ENCODE measurements around the gene TMEM101. TPM values are rescaled to one million over a fixed set of nuclear protein-coding genes. Genes with fewer than 3 reads are reported as not detected.
"Not testable (repeated sequence)": the region's sequence is repeated elsewhere in the genome, so short reads cannot be mapped to it uniquely, and the experiment has no call there.

Gene TMEM101
- total RNA-seq, 1 donor from 2014 or later, result 23.6 TPM

GRCh38 chr17:43966276-43966675 lies 48.5 kb downstream of the TMEM101 start:
- Mint-ChIP-seq H3K27me3 (ENCODE audit: unreplicated experiment) (peaks cover 62% of the 10 kb centered on the region), H3K4me1 (ENCODE audit: unreplicated experiment) (no peaks in the 10 kb centered on the region), H3K9me3 (ENCODE audit: unreplicated experiment) (no peaks in the 10 kb centered on the region), H3K36me3 (ENCODE audit: unreplicated experiment) (no peaks in the 10 kb centered on the region), H3K27ac (ENCODE audit: unreplicated experiment) (no peak overlapping the region), H3K4me3 (ENCODE audit: unreplicated experiment) (no peak overlapping the region)
- TF ChIP-seq CTCF (IDR thresholded peaks at IDR 0.05), result no peak
- DNase-seq (ENCODE audit: extremely low spot score, unreplicated experiment), result no peak

- Mint-ChIP-seq H3K27me3 (ENCODE audit: unreplicated experiment) (peaks cover 51% of the 10 kb centered on the region), H3K9me3 (ENCODE audit: unreplicated experiment) (no peaks in the 10 kb centered on the region), H3K27ac (ENCODE audit: unreplicated experiment) (no peak overlapping the region), H3K4me3 (ENCODE audit: unreplicated experiment) (no peak overlapping the region), H3K4me1 (ENCODE audit: unreplicated experiment) (no peaks in the 10 kb centered on the region), H3K36me3 (ENCODE audit: unreplicated experiment) (no peaks in the 10 kb centered on the region)
- no peak for DNase-seq (ENCODE audit: extremely low spot score, unreplicated experiment)
- TF ChIP-seq CTCF (IDR thresholded peaks at IDR 0.05), result no peak
Measured at GRCh38 chr17:43962479-43962878, 52.3 kb downstream of the TMEM101 start.

- Mint-ChIP-seq H3K9me3 (ENCODE audit: unreplicated experiment) (no peaks in the 10 kb centered on the region), H3K36me3 (ENCODE audit: unreplicated experiment) (no peaks in the 10 kb centered on the region), H3K4me3 (ENCODE audit: unreplicated experiment) (no peak overlapping the region), H3K4me1 (ENCODE audit: unreplicated experiment) (no peaks in the 10 kb centered on the region), H3K27ac (ENCODE audit: unreplicated experiment) (no peak overlapping the region), H3K27me3 (ENCODE audit: unreplicated experiment) (peaks cover 46% of the 10 kb centered on the region)
- no peak for DNase-seq (ENCODE audit: extremely low spot score, unreplicated experiment)
- TF ChIP-seq CTCF (IDR thresholded peaks at IDR 0.05), result no peak
Measured at GRCh38 chr17:43961954-43962353, 52.8 kb downstream of the TMEM101 start.

- H3K4me3 Mint-ChIP-seq (ENCODE audit: unreplicated experiment); H3K9me3 Mint-ChIP-seq (ENCODE audit: unreplicated experiment); H3K27ac Mint-ChIP-seq (ENCODE audit: unreplicated experiment); H3K36me3 Mint-ChIP-seq (ENCODE audit: unreplicated experiment); DNase-seq (ENCODE audit: extremely low spot score, unreplicated experiment); H3K4me1 Mint-ChIP-seq (ENCODE audit: unreplicated experiment): not testable (repeated sequence)
- H3K27me3 Mint-ChIP-seq (ENCODE audit: unreplicated experiment), result peaks cover 41% of the 10 kb centered on the region
Measured at GRCh38 chr17:43961292-43961691, 53.5 kb downstream of the TMEM101 start.

Other genes starting within 250 kb of the TMEM101 start
- 36.4 and 37.0 TPM in 2 replicates for gene DUSP3, start 236.0 kb downstream of the TMEM101 start, total RNA-seq
- not detected in 2 replicates for gene CFAP97D1, start 234.5 kb downstream of the TMEM101 start, total RNA-seq
- gene MPP3, start 181.8 kb downstream of the TMEM101 start, total RNA-seq, result 5.9 and 6.1 TPM in 2 replicates
- gene CD300LG, start 167.8 kb downstream of the TMEM101 start, total RNA-seq, result not detected in 2 replicates
- gene MPP2, start 107.4 kb downstream of the TMEM101 start, total RNA-seq, result 3.5 and 4.4 TPM in 2 replicates
- gene PPY, start 72.5 kb downstream of the TMEM101 start, total RNA-seq, result not detected in 2 replicates
- not detected in 2 replicates for gene PYY, start 61.0 kb downstream of the TMEM101 start, total RNA-seq
- gene NAGS, start 10.3 kb downstream of the TMEM101 start, total RNA-seq, result 0.29 and 0.78 TPM in 2 replicates
- gene LSM12, start 51.7 kb upstream of the TMEM101 start, total RNA-seq, result 49.3 and 49.5 TPM in 2 replicates
- gene G6PC3, start 55.8 kb upstream of the TMEM101 start, total RNA-seq, result 60.3 TPM in 2 replicates
- gene HDAC5, start 108.7 kb upstream of the TMEM101 start, total RNA-seq, result 42.0 and 44.4 TPM in 2 replicates
- 2.2 and 2.3 TPM in 2 replicates for gene HROB, start 127.0 kb upstream of the TMEM101 start, total RNA-seq
- not detected in 2 replicates for gene ASB16, start 155.7 kb upstream of the TMEM101 start, total RNA-seq
- 39.3 and 41.3 TPM in 2 replicates for gene TMUB2, start 172.0 kb upstream of the TMEM101 start, total RNA-seq
- 86.2 and 89.0 TPM in 2 replicates for gene ATXN7L3, start 184.9 kb upstream of the TMEM101 start, total RNA-seq
- gene UBTF, start 204.7 kb upstream of the TMEM101 start, total RNA-seq, result 96.9 and 99.0 TPM in 2 replicates

Measured in osteocyte (in vitro differentiated cells).